ENCODE results near the gene PPP2R1A.

Gene PPP2R1A

GRCh38 chr19:52248241-52248640 lies 58.4 kb downstream of the PPP2R1A start:
- TF ChIP-seq GATA3 (IDR thresholded peaks at IDR 0.05; ENCODE audit: low read depth, low read length), result no peak
- TF ChIP-seq GATA2 (IDR thresholded peaks at IDR 0.05; ENCODE audit: low read depth, low read length), result no peak

GRCh38 chr19:52258426-52258825 lies 68.6 kb downstream of the PPP2R1A start:
- no peak for TF ChIP-seq GATA3 (IDR thresholded peaks at IDR 0.05; ENCODE audit: low read depth, low read length)
- TF ChIP-seq GATA2 (IDR thresholded peaks at IDR 0.05; ENCODE audit: low read depth, low read length), result no peak

GRCh38 chr19:52269338-52270261 lies 79.7 kb downstream of the PPP2R1A start, which contains the start of gene ZNF766:
TSS of gene ZNF766 (plus strand) at chr19:52269587. CDS start at chr19:52269614, 27 bp downstream.
- TF ChIP-seq GATA3 (IDR thresholded peaks at IDR 0.05; ENCODE audit: low read depth, low read length) (no peak), GATA2 (IDR thresholded peaks at IDR 0.05; ENCODE audit: low read depth, low read length) (no peak; the same call in none of the 2 replicates)

- TF ChIP-seq GATA3 (IDR thresholded peaks at IDR 0.05; ENCODE audit: low read depth, low read length) (no peak), GATA2 (IDR thresholded peaks at IDR 0.05; ENCODE audit: low read depth, low read length) (no peak)
Measured at GRCh38 chr19:52270266-52270885, 80.5 kb downstream of the PPP2R1A start.

GRCh38 chr19:52273301-52273700 lies 83.4 kb downstream of the PPP2R1A start:
- TF ChIP-seq GATA3 (IDR thresholded peaks at IDR 0.05; ENCODE audit: low read depth, low read length), result no peak
- no peak for TF ChIP-seq GATA2 (IDR thresholded peaks at IDR 0.05; ENCODE audit: low read depth, low read length)

- TF ChIP-seq GATA2 (IDR thresholded peaks at IDR 0.05; ENCODE audit: low read depth, low read length), result no peak
- TF ChIP-seq GATA3 (IDR thresholded peaks at IDR 0.05; ENCODE audit: low read depth, low read length), result no peak
Measured at GRCh38 chr19:52274191-52274590, 84.3 kb downstream of the PPP2R1A start.

GRCh38 chr19:52275988-52276387 lies 86.1 kb downstream of the PPP2R1A start:
- no peak for TF ChIP-seq GATA3 (IDR thresholded peaks at IDR 0.05; ENCODE audit: low read depth, low read length)

GRCh38 chr19:52277471-52277870 lies 87.6 kb downstream of the PPP2R1A start:
- TF ChIP-seq GATA2 (IDR thresholded peaks at IDR 0.05; ENCODE audit: low read depth, low read length) (no peak), GATA3 (IDR thresholded peaks at IDR 0.05; ENCODE audit: low read depth, low read length) (no peak)
